Renal cortex interstitium (tissue), 11 donors: Measurements from ENCODE around the gene TOX3. TPM values are rescaled to one million over a fixed set of nuclear protein-coding genes. Genes with fewer than 3 reads are reported as not detected.

Source experiments
- DNase-seq, 11 donors: peaks; one replicate each; pipeline ENCODE4 v3.0.0-alpha.2; 2013; ENCODE audit warnings: low read depth in 9 of 11, low spot score in 4 of 11; ENCODE audit errors: extremely low read depth in 1 of 11
- polyA plus RNA-seq, 3 donors: library from polyadenylated mRNA; unstranded; fragments of 120-200 nt; gene quantifications; one replicate each; pipeline ENCODE4 v1.2.1, GENCODE V29; 2013; ENCODE audit not compliant: insufficient read length in 3 of 3

Gene TOX3
- polyA plus RNA-seq, 3 donors = 28.5 to 32.5 (median 31.7) TPM

- DNase-seq = no peak
These were observed 1.1 kb downstream of the TOX3 start for GRCh38 chr16:52545898-52546266.

DNA sequence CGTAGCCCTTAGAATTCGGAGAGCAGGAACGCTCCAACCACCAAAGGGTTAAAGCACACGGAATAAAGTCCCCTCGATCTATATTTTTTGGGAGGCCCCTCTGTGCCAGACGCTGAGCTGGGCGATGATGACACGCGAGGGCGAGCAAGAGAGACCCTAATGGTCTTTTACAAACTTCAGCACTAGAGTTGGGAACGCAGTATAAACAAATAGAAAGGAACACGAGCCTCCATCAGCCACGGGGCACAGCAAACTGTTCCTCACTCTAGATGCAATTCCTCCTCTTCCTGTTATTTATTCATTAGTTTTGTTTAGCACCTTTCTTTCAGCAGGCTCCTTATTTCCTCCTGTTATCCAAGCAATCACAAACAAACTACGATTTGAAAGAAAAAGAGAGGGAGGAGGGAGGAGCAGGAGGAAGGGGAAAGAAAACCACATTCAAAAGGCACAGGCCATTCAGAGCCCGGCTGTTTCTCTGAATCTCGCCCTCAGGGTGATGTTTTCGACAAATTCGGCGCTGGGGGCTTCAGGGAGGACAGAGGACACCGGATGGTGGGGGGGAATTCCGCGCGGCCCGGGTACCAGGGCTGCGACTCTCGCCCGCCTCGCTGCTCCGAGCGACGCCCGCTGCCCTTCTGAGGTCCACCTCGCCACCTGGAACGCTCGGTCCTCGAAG is 1.6 kb downstream of the TOX3 start:
- DNase-seq = no peak

GRCh38 chr16:52544703-52545102 is 2.2 kb downstream of the TOX3 start:
- no peak for DNase-seq

GRCh38 chr16:52543654-52544053 is 3.3 kb downstream of the TOX3 start:
- DNase-seq = no peak

DNA sequence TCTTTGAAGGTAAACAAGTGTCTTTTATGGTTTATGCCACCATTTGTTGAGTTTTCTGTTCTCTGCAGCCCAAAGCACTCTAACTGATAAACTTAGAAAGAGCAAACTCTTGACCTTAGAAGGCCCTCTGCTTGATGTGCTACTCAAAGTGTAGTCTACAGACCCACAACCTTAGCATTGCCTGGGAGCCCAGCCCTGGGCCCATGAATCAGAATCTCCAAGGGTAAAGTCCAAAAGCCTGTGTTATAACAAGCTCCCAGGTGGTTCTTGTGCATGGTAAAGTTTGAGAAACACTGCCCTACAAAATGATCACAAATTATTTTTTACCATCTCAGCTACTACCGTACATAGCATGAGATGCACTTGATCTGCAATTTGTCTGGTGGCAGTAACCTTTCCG is 6.0 kb downstream of the TOX3 start:
- no peak for DNase-seq

DNA sequence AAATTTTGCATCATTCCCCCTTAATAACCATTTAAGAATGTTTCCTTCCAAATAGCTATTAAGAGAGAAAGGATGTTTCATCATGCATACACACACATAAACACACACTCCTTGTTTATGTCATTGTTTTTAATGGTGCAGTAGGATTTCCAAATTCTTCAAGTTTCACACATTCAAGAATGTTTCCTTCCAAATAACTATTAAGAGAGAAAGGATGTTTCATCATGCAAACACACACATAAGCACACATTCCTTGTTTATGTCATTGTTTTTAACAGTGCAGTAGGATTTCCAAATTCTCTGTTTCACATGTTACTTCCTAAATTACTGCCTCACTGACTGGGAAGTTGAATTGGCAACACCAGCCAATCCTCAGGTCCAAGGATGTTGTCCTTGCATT is 7.8 kb downstream of the TOX3 start:
- DNase-seq = no peak

- DNase-seq = no peak
These were observed 8.4 kb downstream of the TOX3 start for GRCh38 chr16:52538511-52538910.

DNA sequence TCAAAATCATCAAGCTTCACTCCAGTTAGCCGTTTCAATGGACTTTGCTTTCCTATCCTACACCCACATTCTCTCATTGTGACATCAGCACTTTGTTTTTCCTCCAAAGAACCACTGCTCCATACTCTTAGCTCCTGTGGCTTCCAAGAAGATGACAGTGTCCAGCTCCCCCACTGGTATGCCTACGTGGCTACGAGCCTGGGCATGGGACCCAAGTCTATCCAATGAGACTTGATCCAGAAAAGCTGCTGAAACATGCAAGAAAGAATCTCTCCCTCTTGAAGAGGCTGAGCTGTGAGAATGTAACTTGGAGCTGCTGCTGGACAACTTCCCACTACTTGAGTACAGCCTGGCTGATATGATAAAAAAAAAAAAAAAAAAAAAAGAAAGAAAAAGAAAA is 9.4 kb downstream of the TOX3 start:
- DNase-seq = no peak

GRCh38 chr16:52535076-52535475 is 11.9 kb downstream of the TOX3 start:
- DNase-seq = no peak

DNA sequence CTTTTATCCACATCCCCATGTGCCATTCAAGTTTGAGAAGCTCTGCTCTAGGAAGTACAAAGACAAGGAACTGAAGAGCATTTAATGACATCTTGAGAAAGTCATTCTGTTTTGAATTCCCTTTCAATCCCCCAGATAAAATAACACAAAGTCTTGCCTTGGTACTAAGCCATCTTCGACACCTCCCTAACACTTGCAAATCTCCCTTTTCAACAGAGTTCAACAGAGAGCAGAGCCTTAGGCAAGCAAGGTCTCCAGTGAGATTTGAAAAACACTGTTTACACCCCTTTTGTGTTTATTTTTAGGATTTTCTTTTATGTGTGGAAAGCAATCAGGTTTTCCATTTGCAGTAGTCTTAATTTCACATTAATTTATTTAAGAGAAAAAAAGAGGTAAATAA is 13.6 kb downstream of the TOX3 start:
- no peak for DNase-seq

DNA sequence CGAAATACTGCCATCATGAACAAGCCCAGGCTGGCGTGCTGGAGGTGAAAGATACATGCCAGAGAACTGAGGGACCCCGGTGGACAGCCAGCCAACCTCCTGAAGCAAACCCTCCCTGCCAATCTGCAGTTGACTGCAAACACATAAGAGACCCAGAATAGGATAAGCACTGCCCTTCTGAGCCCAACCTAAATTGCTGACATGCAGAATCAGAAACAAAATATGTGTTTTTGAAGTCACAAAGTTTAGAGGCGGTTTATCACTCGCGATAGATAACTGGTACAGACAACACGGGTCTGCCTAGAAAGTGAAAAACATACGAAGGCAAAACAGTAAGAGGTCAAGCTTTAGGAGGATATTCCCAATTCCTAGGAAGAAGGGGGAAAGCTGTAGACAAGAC is 14.6 kb downstream of the TOX3 start:
- DNase-seq = no peak

DNA sequence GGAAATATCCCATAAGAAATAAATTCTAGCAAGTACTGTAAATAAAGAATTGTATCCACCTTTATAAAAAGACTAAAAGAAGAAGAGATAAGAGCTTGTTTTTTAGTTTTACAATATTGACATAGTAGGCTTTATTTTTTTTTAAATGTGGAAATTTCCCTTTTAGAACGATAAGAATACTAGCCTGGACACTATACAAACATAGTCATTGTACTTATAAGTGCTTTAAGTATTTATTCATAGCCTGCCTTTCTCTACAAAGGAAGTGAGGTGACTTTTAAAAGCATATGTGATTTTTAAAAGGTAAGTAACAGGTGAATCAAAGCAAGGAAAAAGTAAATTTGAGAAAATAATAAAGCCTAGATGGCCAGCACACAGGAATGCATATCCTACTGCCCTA is 17.7 kb downstream of the TOX3 start:
- DNase-seq = no peak

DNA sequence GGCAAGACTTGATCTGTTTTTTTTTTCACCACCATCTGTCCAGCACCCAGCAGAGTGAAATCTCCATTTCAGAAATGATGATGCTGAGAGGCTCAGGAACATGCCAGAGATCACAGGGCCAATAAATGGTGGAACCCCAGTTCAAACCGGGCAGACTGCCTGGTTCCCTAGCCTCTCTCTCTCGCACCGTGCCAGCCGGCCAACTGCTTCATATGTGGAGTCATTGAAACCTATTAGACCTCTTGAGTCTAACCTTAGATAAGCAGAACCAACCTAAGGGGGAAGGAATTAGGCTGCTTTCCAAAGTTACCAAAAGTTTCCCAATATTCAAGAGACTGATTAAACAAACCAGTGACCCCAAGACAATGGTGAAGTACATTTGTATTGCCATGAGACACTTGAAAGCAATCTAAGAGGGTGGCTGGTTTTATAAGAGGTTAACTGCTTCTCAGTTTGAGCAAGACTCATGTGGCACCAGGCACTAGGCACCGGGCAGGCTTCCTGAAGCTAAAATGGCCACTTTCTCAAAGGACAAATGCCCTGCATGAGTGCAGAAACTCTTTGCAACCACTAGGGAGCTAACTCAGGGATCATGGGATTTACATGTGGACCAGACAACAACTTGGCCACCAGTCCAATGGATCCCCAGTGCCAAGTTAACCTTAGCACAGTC is 18.4 kb downstream of the TOX3 start:
- DNase-seq = no peak

DNA sequence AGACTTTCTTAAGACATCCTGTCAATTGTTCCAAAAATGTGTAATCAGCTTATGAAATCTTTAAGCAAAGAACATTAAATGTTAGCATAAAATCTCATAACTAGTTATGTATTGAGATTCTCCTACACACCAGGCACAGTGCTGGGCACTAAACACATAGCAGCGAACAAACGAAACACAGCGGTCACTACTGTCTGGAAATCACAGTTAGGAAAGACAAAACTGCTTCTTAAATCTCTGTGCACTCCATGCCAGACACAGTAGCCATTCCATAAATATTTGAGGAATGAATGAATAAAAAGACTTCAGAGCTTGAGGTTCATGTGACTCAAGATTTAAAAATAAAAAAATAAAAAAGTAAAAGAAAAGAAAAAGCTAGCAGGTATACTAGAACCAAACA is 20.1 kb downstream of the TOX3 start:
- DNase-seq = no peak

DNA sequence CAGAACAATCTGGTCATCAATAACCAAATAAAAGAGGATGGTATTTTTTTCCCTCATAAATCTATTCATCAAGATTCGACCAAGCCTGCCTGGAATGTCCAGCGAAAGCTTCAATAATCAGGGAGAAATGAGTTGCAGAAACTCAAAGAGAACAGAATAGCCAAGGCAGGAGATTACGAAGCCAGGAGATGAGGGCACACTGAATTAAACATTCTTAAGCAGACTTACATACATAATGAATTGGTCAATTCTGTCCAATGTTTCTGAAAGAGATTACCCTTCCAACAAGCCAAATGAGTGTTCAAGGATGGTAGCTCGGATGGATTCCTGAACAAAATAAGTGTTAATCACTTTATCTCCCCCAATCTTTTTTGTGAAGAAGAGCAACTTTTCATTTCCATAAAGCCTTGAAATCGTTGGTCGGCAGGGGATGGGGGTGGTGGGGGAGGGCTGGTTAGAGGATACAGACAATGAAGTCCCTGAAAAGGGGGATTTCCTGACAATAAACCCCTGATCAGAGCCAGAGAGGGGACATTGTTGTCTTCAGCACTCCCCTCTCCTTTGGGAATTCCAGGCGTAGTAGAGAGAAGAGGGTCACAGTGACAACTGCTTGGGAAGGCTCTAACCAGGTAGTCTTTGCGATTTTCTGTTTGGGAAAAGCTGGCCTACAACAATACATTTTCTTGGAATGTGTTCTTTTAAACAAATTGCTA is 20.7 kb downstream of the TOX3 start:
- DNase-seq = no peak

- no peak for DNase-seq
These were observed 25.4 kb downstream of the TOX3 start for GRCh38 chr16:52521570-52521969.

- no peak for DNase-seq
These were observed 28.1 kb downstream of the TOX3 start for GRCh38 chr16:52518884-52519283.

- DNase-seq = peak in 7 of 11 donors; percentile 5 to 29 (median 10)
These were observed 31.8 kb downstream of the TOX3 start for GRCh38 chr16:52515068-52515671.

- no peak for DNase-seq
These were observed 34.5 kb downstream of the TOX3 start for GRCh38 chr16:52512297-52512987.

DNA sequence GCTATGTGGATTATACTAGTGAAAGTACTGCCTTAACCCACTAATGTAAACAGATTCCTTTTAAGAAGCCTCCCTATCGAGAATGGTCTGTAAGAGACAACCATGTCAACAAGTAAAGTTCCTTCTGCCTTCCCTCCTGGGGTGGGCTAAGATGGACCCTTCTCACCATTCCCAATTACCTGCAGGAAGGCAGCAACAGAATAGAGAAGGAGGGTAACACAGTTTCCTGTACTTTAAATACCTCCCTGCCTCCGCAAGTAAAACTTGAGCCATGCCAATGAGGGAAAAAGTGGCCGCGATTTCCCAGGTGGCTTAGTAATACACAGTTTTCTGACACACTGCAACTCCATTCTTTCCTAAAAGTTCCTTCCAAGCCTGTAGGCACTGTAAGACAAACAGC is 45.2 kb downstream of the TOX3 start:
- no peak for DNase-seq
